GM06990 (cell line): ENCODE data around the gene CBARP.

Experiments used
- DNase-seq: peaks from one replicate; pipeline ENCODE4 v3.0.0-alpha.2; 2011; ENCODE audit not compliant: insufficient read length; ENCODE audit errors: extremely low read depth
- H3K27me3 ChIP-seq: replicated peaks from 2 replicates; pipeline ENCODE4 v1.6.0; 2011; ENCODE audit warnings: low read length; ENCODE audit not compliant: control insufficient read depth, insufficient read depth
- H3K36me3 ChIP-seq: 2 replicates; pipeline ENCODE4 v1.5.1; 2011; ENCODE audit warnings: low read length; ENCODE audit not compliant: control insufficient read depth, insufficient read depth
- H3K4me3 ChIP-seq: replicated peaks from 2 replicates; pipeline ENCODE4 v1.5.1; 2011; ENCODE audit warnings: low read depth, mild to moderate bottlenecking, control low read depth, low read length
- CTCF ChIP-seq: IDR thresholded peaks from 2 replicates; pipeline ENCODE4 v1.5.1; 2011; ENCODE audit warnings: low read length, control low read depth, mild to moderate bottlenecking, inconsistent platforms; ENCODE audit not compliant: insufficient read depth, poor library complexity, severe bottlenecking

CBARP gene

GRCh38 chr19:1222394-1222793 lies 15.4 kb downstream of the CBARP start:
- no peaks in the 10 kb centered on the region for H3K27me3 ChIP-seq
- TF ChIP-seq CTCF = peak; percentile 27
- peaks cover 24% of the 10 kb centered on the region for H3K36me3 ChIP-seq
- DNase-seq = no peak
- no peak overlapping the region for H3K4me3 ChIP-seq

- DNase-seq = no peak
- TF ChIP-seq CTCF = no peak
- H3K27me3 ChIP-seq = no peaks in the 10 kb centered on the region
- H3K4me3 ChIP-seq = no peak overlapping the region
- peaks cover 24% of the 10 kb centered on the region for H3K36me3 ChIP-seq
Observed at GRCh38 chr19:1221904-1222255, 15.9 kb downstream of the CBARP start.

GRCh38 chr19:1220976-1221903 lies 16.6 kb downstream of the CBARP start:
- DNase-seq = no peak
- Histone ChIP-seq H3K4me3 (no peak overlapping the region), H3K27me3 (no peaks in the 10 kb centered on the region), H3K36me3 (peaks cover 24% of the 10 kb centered on the region)
- TF ChIP-seq CTCF = peak; percentile 40

GRCh38 chr19:1220477-1220930 lies 17.3 kb downstream of the CBARP start:
- peak; percentile 52 for TF ChIP-seq CTCF
- Histone ChIP-seq H3K36me3 (peaks cover 22% of the 10 kb centered on the region), H3K27me3 (no peaks in the 10 kb centered on the region), H3K4me3 (no peak overlapping the region)
- DNase-seq = no peak

- Histone ChIP-seq H3K27me3 (no peaks in the 10 kb centered on the region), H3K36me3 (peaks cover 24% of the 10 kb centered on the region), H3K4me3 (no peak overlapping the region)
- TF ChIP-seq CTCF = no peak
- DNase-seq = no peak
Observed at GRCh38 chr19:1219786-1220476, 17.9 kb downstream of the CBARP start.
